ENCODE measurements around the gene TSSK6. TPM values are rescaled to one million over a fixed set of nuclear protein-coding genes. Genes with fewer than 3 reads are reported as not detected.

Gene TSSK6
- under 1 TPM; 0.50 to 0.88 TPM for total RNA-seq
- long read RNA-seq, result 0 reads

GRCh38 chr19:19514881-19515641 is at the start of gene TSSK6:
TSSK6 (minus strand) TSS chr19:19515548; CDS start chr19:19515427, 121 bp downstream.
- intact Hi-C loops (cut with DNase I), result no loop called here
- peak; percentile 46 for DNase-seq
- no peak for ATAC-seq

GRCh38 chr19:19563348-19563848 is 48.0 kb upstream of the TSSK6 start:
- ATAC-seq (peak in 1 of 2 donors; percentile 23), DNase-seq (no peak)
- intact Hi-C loops (cut with DNase I), result no loop called here

- DNase-seq (no peak), ATAC-seq (peak in 1 of 2 donors; percentile 18)
- intact Hi-C loops (cut with DNase I), result no loop called here
Measured at GRCh38 chr19:19562665-19563347, 47.5 kb upstream of the TSSK6 start.

- DNase-seq (no peak), ATAC-seq (no peak)
- intact Hi-C loops (cut with DNase I), result no loop called here
Measured at GRCh38 chr19:19561946-19562664, 46.8 kb upstream of the TSSK6 start.

GRCh38 chr19:19559931-19560330 is 44.6 kb upstream of the TSSK6 start:
- DNase-seq, result no peak
- intact Hi-C loops (cut with DNase I), result no loop called here
- ATAC-seq, result no peak

GRCh38 chr19:19558636-19559035 is 43.3 kb upstream of the TSSK6 start:
- intact Hi-C loops (cut with DNase I), result no loop called here
- ATAC-seq, result no peak
- DNase-seq, result no peak

GRCh38 chr19:19558055-19558454 is 42.7 kb upstream of the TSSK6 start:
- intact Hi-C loops (cut with DNase I), result no loop called here
- DNase-seq, result no peak
- ATAC-seq, result no peak

GRCh38 chr19:19554074-19555023 is 39.0 kb upstream of the TSSK6 start:
- intact Hi-C loops (cut with DNase I), result no loop called here
- ATAC-seq, result peak; percentile 42 to 54
- peak; percentile 57 for DNase-seq

- ATAC-seq (no peak), DNase-seq (no peak)
- intact Hi-C loops (cut with DNase I), result no loop called here
Measured at GRCh38 chr19:19553670-19554069, 38.3 kb upstream of the TSSK6 start.

- intact Hi-C loops (cut with DNase I), result no loop called here
- ATAC-seq (no peak), DNase-seq (no peak)
Measured at GRCh38 chr19:19552798-19553197, 37.5 kb upstream of the TSSK6 start.

- no peak for ATAC-seq
- intact Hi-C loops (cut with DNase I), result no loop called here
- no peak for DNase-seq
Measured at GRCh38 chr19:19551853-19552192, 36.5 kb upstream of the TSSK6 start.

- ATAC-seq, result no peak
- intact Hi-C loops (cut with DNase I), result no loop called here
- no peak for DNase-seq
Measured at GRCh38 chr19:19550972-19551852, 35.9 kb upstream of the TSSK6 start.

- ATAC-seq (no peak), DNase-seq (no peak)
- intact Hi-C loops (cut with DNase I), result no loop called here
Measured at GRCh38 chr19:19550485-19550929, 35.2 kb upstream of the TSSK6 start.

GRCh38 chr19:19549804-19550464 is 34.6 kb upstream of the TSSK6 start:
- DNase-seq, result no peak
- intact Hi-C loops (cut with DNase I), result no loop called here

GRCh38 chr19:19548915-19549759 is 33.8 kb upstream of the TSSK6 start:
- ATAC-seq, result no peak
- intact Hi-C loops (cut with DNase I), result no loop called here
- DNase-seq, result no peak

More at GRCh38 chr19:19549804-19550464, 34.6 kb upstream of the TSSK6 start:
- ATAC-seq, result no peak

- intact Hi-C loops (cut with DNase I), result no loop called here
- ATAC-seq (peak; percentile 58 to 72), DNase-seq (no peak)
Measured at GRCh38 chr19:19547674-19548336, 32.5 kb upstream of the TSSK6 start.

Data from left cardiac atrium (tissue), 4 donors.